ENCODE measurements around the gene ODC1.

The ODC1 gene

GRCh38 chr2:10417551-10418335, 30.4 kb downstream of the ODC1 start:
- Histone ChIP-seq H4K20me1 (ENCODE audit: insufficient read depth) (no peaks in the 10 kb centered on the region), H3K4me1 (ENCODE audit: low read depth, poor library complexity, severe bottlenecking) (no peaks in the 10 kb centered on the region), H3K27me3 (ENCODE audit: insufficient read depth, low read depth) (no peaks in the 10 kb centered on the region), H2AFZ (ENCODE audit: low read depth) (no peak overlapping the region), H3K9ac (no peak overlapping the region), H3K36me3 (ENCODE audit: insufficient read depth) (no peaks in the 10 kb centered on the region), H3K79me2 (ENCODE audit: insufficient read depth, low read depth) (no peaks in the 10 kb centered on the region), H3K4me2 (no peak overlapping the region), H3K4me3 (IDR thresholded peaks at IDR 0.05; ENCODE audit: insufficient read depth, low read depth, low read length) (no peak overlapping the region), H3K27ac (no peak overlapping the region)
- no peak for TF ChIP-seq CTCF (conservative IDR thresholded peaks at IDR 0.05; ENCODE audit: low read depth, low read length)

GRCh38 chr2:10415640-10416039, 32.5 kb downstream of the ODC1 start:
- no peak overlapping the region for H3K4me2 ChIP-seq
- H3K79me2 ChIP-seq (ENCODE audit: insufficient read depth, low read depth) = no peaks in the 10 kb centered on the region
- H3K27ac ChIP-seq = no peak overlapping the region
- H3K4me3 ChIP-seq (IDR thresholded peaks at IDR 0.05; ENCODE audit: insufficient read depth, low read depth, low read length) = no peak overlapping the region
- H3K9ac ChIP-seq = no peak overlapping the region
- no peaks in the 10 kb centered on the region for H3K27me3 ChIP-seq (ENCODE audit: insufficient read depth, low read depth)
- no peaks in the 10 kb centered on the region for H4K20me1 ChIP-seq (ENCODE audit: insufficient read depth)
- TF ChIP-seq CTCF (conservative IDR thresholded peaks at IDR 0.05; ENCODE audit: low read depth, low read length) = no peak
- H3K36me3 ChIP-seq (ENCODE audit: insufficient read depth) = no peaks in the 10 kb centered on the region
- peaks cover 2% of the 10 kb centered on the region for H3K4me1 ChIP-seq (ENCODE audit: low read depth, poor library complexity, severe bottlenecking)
- H2AFZ ChIP-seq (ENCODE audit: low read depth) = no peak overlapping the region

- no peaks in the 10 kb centered on the region for H3K27me3 ChIP-seq (ENCODE audit: insufficient read depth, low read depth)
- H3K36me3 ChIP-seq (ENCODE audit: insufficient read depth) = no peaks in the 10 kb centered on the region
- peaks cover 8% of the 10 kb centered on the region for H3K4me1 ChIP-seq (ENCODE audit: low read depth, poor library complexity, severe bottlenecking)
- H3K27ac ChIP-seq = no peak overlapping the region
- no peaks in the 10 kb centered on the region for H3K79me2 ChIP-seq (ENCODE audit: insufficient read depth, low read depth)
- no peak for TF ChIP-seq CTCF (conservative IDR thresholded peaks at IDR 0.05; ENCODE audit: low read depth, low read length)
- H3K9ac ChIP-seq = no peak overlapping the region
- no peak overlapping the region for H3K4me2 ChIP-seq
- H3K4me3 ChIP-seq (IDR thresholded peaks at IDR 0.05; ENCODE audit: insufficient read depth, low read depth, low read length) = no peak overlapping the region
- no peaks in the 10 kb centered on the region for H4K20me1 ChIP-seq (ENCODE audit: insufficient read depth)
- no peak overlapping the region for H2AFZ ChIP-seq (ENCODE audit: low read depth)
These were observed 33.1 kb downstream of the ODC1 start for GRCh38 chr2:10415048-10415447.

DNA sequence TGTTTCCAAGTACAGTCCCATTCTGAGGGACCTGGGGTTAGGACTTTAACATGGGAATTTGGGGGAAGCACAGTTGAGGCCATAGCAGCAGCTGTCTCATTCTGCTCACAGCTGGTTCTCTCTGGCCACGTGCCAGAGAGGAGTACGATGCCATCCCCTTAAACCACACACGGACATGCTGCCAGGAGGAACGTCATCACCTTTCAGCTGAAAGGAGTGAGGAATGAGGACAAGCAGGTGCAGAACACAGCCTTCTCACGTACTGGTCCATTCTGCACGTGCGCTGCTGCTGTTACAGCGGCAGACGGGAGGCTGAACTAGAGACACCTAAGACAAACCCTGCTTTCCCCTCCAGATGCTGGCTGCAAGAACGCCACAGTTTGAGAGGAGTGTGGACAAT, 33.5 kb downstream of the ODC1 start:
- H3K9ac ChIP-seq = no peak overlapping the region
- TF ChIP-seq CTCF (conservative IDR thresholded peaks at IDR 0.05; ENCODE audit: low read depth, low read length) = no peak
- H3K36me3 ChIP-seq (ENCODE audit: insufficient read depth) = no peaks in the 10 kb centered on the region
- H4K20me1 ChIP-seq (ENCODE audit: insufficient read depth) = no peaks in the 10 kb centered on the region
- no peak overlapping the region for H2AFZ ChIP-seq (ENCODE audit: low read depth)
- peaks cover 12% of the 10 kb centered on the region for H3K4me1 ChIP-seq (ENCODE audit: low read depth, poor library complexity, severe bottlenecking)
- H3K4me2 ChIP-seq = no peak overlapping the region
- H3K27me3 ChIP-seq (ENCODE audit: insufficient read depth, low read depth) = no peaks in the 10 kb centered on the region
- H3K79me2 ChIP-seq (ENCODE audit: insufficient read depth, low read depth) = no peaks in the 10 kb centered on the region
- no peak overlapping the region for H3K4me3 ChIP-seq (IDR thresholded peaks at IDR 0.05; ENCODE audit: insufficient read depth, low read depth, low read length)
- H3K27ac ChIP-seq = no peak overlapping the region
